ENCODE measurements around the gene ETV7. TPM values are rescaled to one million over a fixed set of nuclear protein-coding genes. Genes with fewer than 3 reads are reported as not detected.

ETV7 gene
- total and polyA plus RNA-seq, 2 of the 13 experiments (the other 11 are each of a cell fraction or from before 2014, with no cell fraction given) = not detected

- TF ChIP-seq, protein P1, sequence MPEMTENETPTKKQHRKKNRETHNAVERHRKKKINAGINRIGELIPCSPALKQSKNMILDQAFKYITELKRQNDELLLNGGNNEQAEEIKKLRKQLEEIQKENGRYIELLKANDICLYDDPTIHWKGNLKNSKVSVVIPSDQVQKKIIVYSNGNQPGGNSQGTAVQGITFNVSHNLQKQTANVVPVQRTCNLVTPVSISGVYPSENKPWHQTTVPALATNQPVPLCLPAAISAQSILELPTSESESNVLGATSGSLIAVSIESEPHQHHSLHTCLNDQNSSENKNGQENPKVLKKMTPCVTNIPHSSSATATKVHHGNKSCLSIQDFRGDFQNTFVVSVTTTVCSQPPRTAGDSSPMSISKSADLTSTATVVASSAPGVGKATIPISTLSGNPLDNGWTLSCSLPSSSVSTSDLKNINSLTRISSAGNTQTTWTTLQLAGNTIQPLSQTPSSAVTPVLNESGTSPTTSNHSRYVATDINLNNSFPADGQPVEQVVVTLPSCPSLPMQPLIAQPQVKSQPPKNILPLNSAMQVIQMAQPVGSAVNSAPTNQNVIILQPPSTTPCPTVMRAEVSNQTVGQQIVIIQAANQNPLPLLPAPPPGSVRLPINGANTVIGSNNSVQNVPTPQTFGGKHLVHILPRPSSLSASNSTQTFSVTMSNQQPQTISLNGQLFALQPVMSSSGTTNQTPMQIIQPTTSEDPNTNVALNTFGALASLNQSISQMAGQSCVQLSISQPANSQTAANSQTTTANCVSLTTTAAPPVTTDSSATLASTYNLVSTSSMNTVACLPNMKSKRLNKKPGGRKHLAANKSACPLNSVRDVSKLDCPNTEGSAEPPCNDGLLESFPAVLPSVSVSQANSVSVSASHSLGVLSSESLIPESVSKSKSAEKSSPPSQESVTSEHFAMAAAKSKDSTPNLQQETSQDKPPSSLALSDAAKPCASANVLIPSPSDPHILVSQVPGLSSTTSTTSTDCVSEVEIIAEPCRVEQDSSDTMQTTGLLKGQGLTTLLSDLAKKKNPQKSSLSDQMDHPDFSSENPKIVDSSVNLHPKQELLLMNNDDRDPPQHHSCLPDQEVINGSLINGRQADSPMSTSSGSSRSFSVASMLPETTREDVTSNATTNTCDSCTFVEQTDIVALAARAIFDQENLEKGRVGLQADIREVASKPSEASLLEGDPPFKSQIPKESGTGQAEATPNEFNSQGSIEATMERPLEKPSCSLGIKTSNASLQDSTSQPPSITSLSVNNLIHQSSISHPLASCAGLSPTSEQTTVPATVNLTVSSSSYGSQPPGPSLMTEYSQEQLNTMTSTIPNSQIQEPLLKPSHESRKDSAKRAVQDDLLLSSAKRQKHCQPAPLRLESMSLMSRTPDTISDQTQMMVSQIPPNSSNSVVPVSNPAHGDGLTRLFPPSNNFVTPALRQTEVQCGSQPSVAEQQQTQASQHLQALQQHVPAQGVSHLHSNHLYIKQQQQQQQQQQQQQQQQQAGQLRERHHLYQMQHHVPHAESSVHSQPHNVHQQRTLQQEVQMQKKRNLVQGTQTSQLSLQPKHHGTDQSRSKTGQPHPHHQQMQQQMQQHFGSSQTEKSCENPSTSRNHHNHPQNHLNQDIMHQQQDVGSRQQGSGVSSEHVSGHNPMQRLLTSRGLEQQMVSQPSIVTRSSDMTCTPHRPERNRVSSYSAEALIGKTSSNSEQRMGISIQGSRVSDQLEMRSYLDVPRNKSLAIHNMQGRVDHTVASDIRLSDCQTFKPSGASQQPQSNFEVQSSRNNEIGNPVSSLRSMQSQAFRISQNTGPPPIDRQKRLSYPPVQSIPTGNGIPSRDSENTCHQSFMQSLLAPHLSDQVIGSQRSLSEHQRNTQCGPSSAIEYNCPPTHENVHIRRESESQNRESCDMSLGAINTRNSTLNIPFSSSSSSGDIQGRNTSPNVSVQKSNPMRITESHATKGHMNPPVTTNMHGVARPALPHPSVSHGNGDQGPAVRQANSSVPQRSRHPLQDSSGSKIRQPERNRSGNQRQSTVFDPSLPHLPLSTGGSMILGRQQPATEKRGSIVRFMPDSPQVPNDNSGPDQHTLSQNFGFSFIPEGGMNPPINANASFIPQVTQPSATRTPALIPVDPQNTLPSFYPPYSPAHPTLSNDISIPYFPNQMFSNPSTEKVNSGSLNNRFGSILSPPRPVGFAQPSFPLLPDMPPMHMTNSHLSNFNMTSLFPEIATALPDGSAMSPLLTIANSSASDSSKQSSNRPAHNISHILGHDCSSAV (CRISPR knock-in tag; IDR thresholded peaks at IDR 0.05; ENCODE audit: borderline replicate concordance) = no peak
- TF ChIP-seq ZNF7 (CRISPR knock-in tag; IDR thresholded peaks at IDR 0.05) = no peak
- TF ChIP-seq PTBP1 (IDR thresholded peaks at IDR 0.05; ENCODE audit: low read depth, low read length, poor library complexity, severe bottlenecking) = no peak
- no peak for TF ChIP-seq SIN3B (IDR thresholded peaks at IDR 0.05; ENCODE audit: low read length)
- no peak; the same call in 1 of the 2 replicates for TF ChIP-seq ZNF512 (CRISPR knock-in tag; IDR thresholded peaks at IDR 0.05)
- TF ChIP-seq HNF4G (IDR thresholded peaks at IDR 0.05; ENCODE audit: borderline replicate concordance, low read depth, low read length) = no peak
- no peak for TF ChIP-seq HNF4G (CRISPR knock-in tag; IDR thresholded peaks at IDR 0.05; ENCODE audit: borderline replicate concordance, low read depth)
- no peak for TF ChIP-seq ZNF652 (CRISPR knock-in tag; IDR thresholded peaks at IDR 0.05; ENCODE audit: borderline replicate concordance, low read depth)
- TF ChIP-seq DPF2 (CRISPR knock-in tag; IDR thresholded peaks at IDR 0.05; ENCODE audit: borderline replicate concordance, low read depth) = no peak
- TF ChIP-seq ZZZ3 (CRISPR knock-in tag; IDR thresholded peaks at IDR 0.05; ENCODE audit: borderline replicate concordance) = no peak
- 0 out of 2 replicates have a peak, but pooled peaks have one; percentile 28 for TF ChIP-seq NFATC3 (CRISPR knock-in tag; IDR thresholded peaks at IDR 0.05)
- no peak for TF ChIP-seq KLF15 (CRISPR knock-in tag; IDR thresholded peaks at IDR 0.05; ENCODE audit: borderline replicate concordance)
- TF ChIP-seq, protein P2, sequence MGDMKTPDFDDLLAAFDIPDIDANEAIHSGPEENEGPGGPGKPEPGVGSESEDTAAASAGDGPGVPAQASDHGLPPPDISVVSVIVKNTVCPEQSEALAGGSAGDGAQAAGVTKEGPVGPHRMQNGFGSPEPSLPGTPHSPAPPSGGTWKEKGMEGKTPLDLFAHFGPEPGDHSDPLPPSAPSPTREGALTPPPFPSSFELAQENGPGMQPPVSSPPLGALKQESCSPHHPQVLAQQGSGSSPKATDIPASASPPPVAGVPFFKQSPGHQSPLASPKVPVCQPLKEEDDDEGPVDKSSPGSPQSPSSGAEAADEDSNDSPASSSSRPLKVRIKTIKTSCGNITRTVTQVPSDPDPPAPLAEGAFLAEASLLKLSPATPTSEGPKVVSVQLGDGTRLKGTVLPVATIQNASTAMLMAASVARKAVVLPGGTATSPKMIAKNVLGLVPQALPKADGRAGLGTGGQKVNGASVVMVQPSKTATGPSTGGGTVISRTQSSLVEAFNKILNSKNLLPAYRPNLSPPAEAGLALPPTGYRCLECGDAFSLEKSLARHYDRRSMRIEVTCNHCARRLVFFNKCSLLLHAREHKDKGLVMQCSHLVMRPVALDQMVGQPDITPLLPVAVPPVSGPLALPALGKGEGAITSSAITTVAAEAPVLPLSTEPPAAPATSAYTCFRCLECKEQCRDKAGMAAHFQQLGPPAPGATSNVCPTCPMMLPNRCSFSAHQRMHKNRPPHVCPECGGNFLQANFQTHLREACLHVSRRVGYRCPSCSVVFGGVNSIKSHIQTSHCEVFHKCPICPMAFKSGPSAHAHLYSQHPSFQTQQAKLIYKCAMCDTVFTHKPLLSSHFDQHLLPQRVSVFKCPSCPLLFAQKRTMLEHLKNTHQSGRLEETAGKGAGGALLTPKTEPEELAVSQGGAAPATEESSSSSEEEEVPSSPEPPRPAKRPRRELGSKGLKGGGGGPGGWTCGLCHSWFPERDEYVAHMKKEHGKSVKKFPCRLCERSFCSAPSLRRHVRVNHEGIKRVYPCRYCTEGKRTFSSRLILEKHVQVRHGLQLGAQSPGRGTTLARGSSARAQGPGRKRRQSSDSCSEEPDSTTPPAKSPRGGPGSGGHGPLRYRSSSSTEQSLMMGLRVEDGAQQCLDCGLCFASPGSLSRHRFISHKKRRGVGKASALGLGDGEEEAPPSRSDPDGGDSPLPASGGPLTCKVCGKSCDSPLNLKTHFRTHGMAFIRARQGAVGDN (CRISPR knock-in tag; IDR thresholded peaks at IDR 0.05) = peak; percentile 87
- TF ChIP-seq ATAD3A (CRISPR knock-in tag; IDR thresholded peaks at IDR 0.05) = no peak
- no peak for TF ChIP-seq TCF7L2 (IDR thresholded peaks at IDR 0.05; ENCODE audit: low read depth, low read length)
Observed at GRCh38 chr6:36340618-36341454, 46.6 kb downstream of the ETV7 start (continued).
